ENCODE data around the gene FMN1. TPM values are rescaled to one million over a fixed set of nuclear protein-coding genes. Genes with fewer than 3 reads are reported as not detected.

The FMN1 gene
- total RNA-seq, 1 experiment from 2014 or later = 4.5 TPM

DNA sequence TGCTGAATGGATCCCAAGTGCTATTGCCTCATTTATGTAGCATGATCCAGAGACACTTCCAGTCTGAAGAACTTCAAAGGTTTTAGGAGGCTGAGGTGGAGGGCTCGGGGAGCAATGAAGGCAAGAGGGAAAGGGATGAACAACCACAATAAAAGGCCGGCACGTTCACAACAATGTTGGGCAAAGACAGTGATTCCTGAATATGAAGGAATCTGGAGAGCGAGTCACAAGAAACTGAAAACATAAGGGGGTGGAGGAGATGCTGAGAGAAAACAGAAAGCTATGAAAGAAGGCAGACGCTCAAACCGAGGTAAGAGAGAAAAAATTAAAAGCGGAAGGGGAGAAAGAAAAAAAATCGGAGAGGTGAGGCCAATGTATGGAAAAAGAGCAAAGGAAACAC, 356.6 kb downstream of the FMN1 start:
- Mint-ChIP-seq H3K9me3 (peaks cover 2% of the 10 kb centered on the region), H3K27ac (no peak overlapping the region), H3K4me3 (no peak overlapping the region), H3K27me3 (ENCODE audit: low read depth) (no peaks in the 10 kb centered on the region), H3K36me3 (no peaks in the 10 kb centered on the region), H3K4me1 (peaks cover 15% of the 10 kb centered on the region)
- no peak for ATAC-seq
- CTCF ChIA-PET = no interaction called here
- TF ChIP-seq ZNF219 (CRISPR knock-in tag; IDR thresholded peaks at IDR 0.05; ENCODE audit: borderline replicate concordance) (no peak), ZNF671 (CRISPR knock-in tag; IDR thresholded peaks at IDR 0.05) (no peak)
- POLR2A ChIA-PET = no interaction called here
- no peak for DNase-seq (ENCODE audit: low spot score)

DNA sequence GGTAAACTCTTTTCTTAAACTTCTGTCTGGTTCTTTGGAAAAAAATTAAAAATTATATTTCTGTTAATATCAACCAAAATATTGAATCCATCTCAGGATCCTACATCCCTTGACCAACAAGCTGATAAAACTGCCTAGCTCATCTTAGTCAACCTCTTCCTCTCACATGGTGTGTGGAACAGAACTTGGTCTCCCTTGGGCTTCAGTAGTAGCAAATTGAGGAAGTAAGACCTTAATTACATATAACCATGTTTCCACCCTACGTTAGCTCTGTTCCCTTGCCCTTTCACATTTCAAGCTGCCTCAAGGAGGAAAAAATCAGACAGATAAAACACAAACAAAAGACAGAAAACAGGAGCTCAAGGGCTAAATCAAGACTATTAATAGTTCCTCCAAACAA, 360.4 kb downstream of the FMN1 start:
- CTCF ChIA-PET = interaction anchor here (1.2 to 4.6 kb wide), 2 partner anchors 9 to 102 kb away, joined by 3 to 29 read pairs; no protein-coding TSS in a partner anchor

DNA sequence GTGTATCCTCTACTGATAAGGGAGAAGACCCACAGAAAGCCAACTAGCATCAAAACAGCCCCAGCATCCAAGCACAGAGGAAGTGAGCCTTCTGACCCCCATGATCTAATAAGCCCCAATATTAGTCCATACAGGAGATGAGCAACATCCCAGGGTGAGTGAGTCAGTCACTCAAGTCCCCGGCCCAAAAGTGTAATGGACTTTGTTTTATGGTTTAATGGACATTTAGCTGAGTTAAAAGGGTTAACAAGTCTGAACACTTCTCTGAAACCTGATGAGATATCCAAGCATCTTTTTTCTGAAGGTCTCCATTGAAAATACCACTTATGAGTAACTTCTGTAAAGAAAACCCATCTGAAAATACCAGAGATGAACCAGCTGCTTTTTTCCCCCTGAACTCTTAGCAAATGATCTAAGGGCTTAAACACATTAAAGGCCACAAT, 361.1 kb downstream of the FMN1 start:
- CTCF ChIA-PET = interaction anchor here (1.2 to 4.6 kb wide), 3 partner anchors 10 to 184 kb away, joined by 3 to 29 read pairs (median 3); no protein-coding TSS in a partner anchor
- no peak overlapping the region for H3K27ac Mint-ChIP-seq

More for the DNA sequence above, 360.4 kb downstream of the FMN1 start:
- Mint-ChIP-seq H3K27me3 (ENCODE audit: low read depth) (no peaks in the 10 kb centered on the region), H3K27ac (no peak overlapping the region), H3K4me3 (no peak overlapping the region), H3K4me1 (peaks cover 7% of the 10 kb centered on the region; the same call in 1 of the 2 replicates), H3K9me3 (peaks cover 5% of the 10 kb centered on the region), H3K36me3 (no peaks in the 10 kb centered on the region)
- TF ChIP-seq, protein P1, sequence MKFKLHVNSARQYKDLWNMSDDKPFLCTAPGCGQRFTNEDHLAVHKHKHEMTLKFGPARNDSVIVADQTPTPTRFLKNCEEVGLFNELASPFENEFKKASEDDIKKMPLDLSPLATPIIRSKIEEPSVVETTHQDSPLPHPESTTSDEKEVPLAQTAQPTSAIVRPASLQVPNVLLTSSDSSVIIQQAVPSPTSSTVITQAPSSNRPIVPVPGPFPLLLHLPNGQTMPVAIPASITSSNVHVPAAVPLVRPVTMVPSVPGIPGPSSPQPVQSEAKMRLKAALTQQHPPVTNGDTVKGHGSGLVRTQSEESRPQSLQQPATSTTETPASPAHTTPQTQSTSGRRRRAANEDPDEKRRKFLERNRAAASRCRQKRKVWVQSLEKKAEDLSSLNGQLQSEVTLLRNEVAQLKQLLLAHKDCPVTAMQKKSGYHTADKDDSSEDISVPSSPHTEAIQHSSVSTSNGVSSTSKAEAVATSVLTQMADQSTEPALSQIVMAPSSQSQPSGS (CRISPR knock-in tag; IDR thresholded peaks at IDR 0.05; ENCODE audit: borderline replicate concordance, low read depth) = no peak
- TF ChIP-seq, protein P2, sequence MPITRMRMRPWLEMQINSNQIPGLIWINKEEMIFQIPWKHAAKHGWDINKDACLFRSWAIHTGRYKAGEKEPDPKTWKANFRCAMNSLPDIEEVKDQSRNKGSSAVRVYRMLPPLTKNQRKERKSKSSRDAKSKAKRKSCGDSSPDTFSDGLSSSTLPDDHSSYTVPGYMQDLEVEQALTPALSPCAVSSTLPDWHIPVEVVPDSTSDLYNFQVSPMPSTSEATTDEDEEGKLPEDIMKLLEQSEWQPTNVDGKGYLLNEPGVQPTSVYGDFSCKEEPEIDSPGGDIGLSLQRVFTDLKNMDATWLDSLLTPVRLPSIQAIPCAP (CRISPR knock-in tag; IDR thresholded peaks at IDR 0.05) = no peak
- no peak for TF ChIP-seq RORB (CRISPR knock-in tag; IDR thresholded peaks at IDR 0.05)
- no peak for TF ChIP-seq PRRX2 (CRISPR knock-in tag; IDR thresholded peaks at IDR 0.05)
- TF ChIP-seq FOXP1 (CRISPR knock-in tag; IDR thresholded peaks at IDR 0.05; ENCODE audit: borderline replicate concordance) = no peak
- no peak for TF ChIP-seq GABPB1 (CRISPR knock-in tag; IDR thresholded peaks at IDR 0.05)
- TF ChIP-seq EMX1 (CRISPR knock-in tag; IDR thresholded peaks at IDR 0.05) = no peak
- TF ChIP-seq GTF2I (CRISPR knock-in tag; conservative IDR thresholded peaks at IDR 0.05) = no peak
- TF ChIP-seq SMAD4 (CRISPR knock-in tag; IDR thresholded peaks at IDR 0.05) = no peak
- TF ChIP-seq, protein P3, sequence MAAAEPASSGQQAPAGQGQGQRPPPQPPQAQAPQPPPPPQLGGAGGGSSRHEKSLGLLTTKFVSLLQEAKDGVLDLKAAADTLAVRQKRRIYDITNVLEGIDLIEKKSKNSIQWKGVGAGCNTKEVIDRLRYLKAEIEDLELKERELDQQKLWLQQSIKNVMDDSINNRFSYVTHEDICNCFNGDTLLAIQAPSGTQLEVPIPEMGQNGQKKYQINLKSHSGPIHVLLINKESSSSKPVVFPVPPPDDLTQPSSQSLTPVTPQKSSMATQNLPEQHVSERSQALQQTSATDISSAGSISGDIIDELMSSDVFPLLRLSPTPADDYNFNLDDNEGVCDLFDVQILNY (CRISPR knock-in tag; IDR thresholded peaks at IDR 0.05) = no peak
- TF ChIP-seq, protein P4, sequence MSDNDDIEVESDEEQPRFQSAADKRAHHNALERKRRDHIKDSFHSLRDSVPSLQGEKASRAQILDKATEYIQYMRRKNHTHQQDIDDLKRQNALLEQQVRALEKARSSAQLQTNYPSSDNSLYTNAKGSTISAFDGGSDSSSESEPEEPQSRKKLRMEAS (CRISPR knock-in tag; IDR thresholded peaks at IDR 0.05) = no peak
- no peak for TF ChIP-seq SOX15 (CRISPR knock-in tag; IDR thresholded peaks at IDR 0.05)
- TF ChIP-seq FOXJ3 (CRISPR knock-in tag; IDR thresholded peaks at IDR 0.05; ENCODE audit: borderline replicate concordance) = no peak
- TF ChIP-seq HMGA2 (CRISPR knock-in tag; IDR thresholded peaks at IDR 0.05) = no peak
- ATAC-seq (no peak), DNase-seq (ENCODE audit: low spot score) (no peak)
- POLR2A ChIA-PET = no interaction called here

More for the DNA sequence above, 361.1 kb downstream of the FMN1 start:
- Mint-ChIP-seq H3K27me3 (ENCODE audit: low read depth) (no peaks in the 10 kb centered on the region), H3K4me1 (no peaks in the 10 kb centered on the region; the same call in 1 of the 2 replicates), H3K36me3 (no peaks in the 10 kb centered on the region), H3K9me3 (peaks cover 5% of the 10 kb centered on the region), H3K4me3 (no peak overlapping the region)
- DNase-seq (ENCODE audit: low spot score) (no peak), ATAC-seq (no peak)
- no peak for TF ChIP-seq ATF1 (CRISPR knock-in tag; IDR thresholded peaks at IDR 0.05)
- TF ChIP-seq SP1 (CRISPR knock-in tag; conservative IDR thresholded peaks at IDR 0.05) = no peak
- TF ChIP-seq ZNF671 (CRISPR knock-in tag; IDR thresholded peaks at IDR 0.05) = no peak
- no peak for TF ChIP-seq NR2C2 (CRISPR knock-in tag; IDR thresholded peaks at IDR 0.05)
- TF ChIP-seq, protein P5, sequence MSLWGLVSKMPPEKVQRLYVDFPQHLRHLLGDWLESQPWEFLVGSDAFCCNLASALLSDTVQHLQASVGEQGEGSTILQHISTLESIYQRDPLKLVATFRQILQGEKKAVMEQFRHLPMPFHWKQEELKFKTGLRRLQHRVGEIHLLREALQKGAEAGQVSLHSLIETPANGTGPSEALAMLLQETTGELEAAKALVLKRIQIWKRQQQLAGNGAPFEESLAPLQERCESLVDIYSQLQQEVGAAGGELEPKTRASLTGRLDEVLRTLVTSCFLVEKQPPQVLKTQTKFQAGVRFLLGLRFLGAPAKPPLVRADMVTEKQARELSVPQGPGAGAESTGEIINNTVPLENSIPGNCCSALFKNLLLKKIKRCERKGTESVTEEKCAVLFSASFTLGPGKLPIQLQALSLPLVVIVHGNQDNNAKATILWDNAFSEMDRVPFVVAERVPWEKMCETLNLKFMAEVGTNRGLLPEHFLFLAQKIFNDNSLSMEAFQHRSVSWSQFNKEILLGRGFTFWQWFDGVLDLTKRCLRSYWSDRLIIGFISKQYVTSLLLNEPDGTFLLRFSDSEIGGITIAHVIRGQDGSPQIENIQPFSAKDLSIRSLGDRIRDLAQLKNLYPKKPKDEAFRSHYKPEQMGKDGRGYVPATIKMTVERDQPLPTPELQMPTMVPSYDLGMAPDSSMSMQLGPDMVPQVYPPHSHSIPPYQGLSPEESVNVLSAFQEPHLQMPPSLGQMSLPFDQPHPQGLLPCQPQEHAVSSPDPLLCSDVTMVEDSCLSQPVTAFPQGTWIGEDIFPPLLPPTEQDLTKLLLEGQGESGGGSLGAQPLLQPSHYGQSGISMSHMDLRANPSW (CRISPR knock-in tag; conservative IDR thresholded peaks at IDR 0.05; ENCODE audit: low read depth) = no peak
- no peak for TF ChIP-seq ZNF138 (CRISPR knock-in tag; conservative IDR thresholded peaks at IDR 0.05)
- POLR2A ChIA-PET = no interaction called here
